ENCODE results near the gene POLR2H. TPM values are rescaled to one million over a fixed set of nuclear protein-coding genes. Genes with fewer than 3 reads are reported as not detected.

POLR2H gene
- total RNA-seq, 1 experiment from 2014 or later = 133 TPM

DNA sequence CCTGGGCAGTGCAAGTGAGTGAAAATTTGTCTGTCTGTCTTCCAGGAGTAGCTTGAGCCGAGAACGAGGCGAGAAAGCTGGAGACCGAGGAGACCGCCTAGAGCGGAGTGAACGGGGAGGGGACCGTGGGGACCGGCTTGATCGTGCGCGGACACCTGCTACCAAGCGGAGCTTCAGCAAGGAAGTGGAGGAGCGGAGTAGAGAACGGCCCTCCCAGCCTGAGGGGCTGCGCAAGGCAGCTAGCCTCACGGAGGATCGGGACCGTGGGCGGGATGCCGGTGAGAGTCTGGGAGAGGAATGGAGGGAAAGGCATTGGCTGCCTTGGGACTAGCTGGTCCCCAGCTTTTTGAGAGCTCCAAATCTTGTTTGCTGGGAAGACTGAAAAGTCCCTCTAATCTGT lies 34.3 kb upstream of the POLR2H start:
- ATAC-seq = no peak
- CTCF ChIA-PET = interaction anchor here (1.3 kb wide), 1 partner anchor 44 kb away, joined by 5 read pairs; no protein-coding TSS in a partner anchor
- Mint-ChIP-seq H3K27me3 (ENCODE audit: low read depth) (no peaks in the 10 kb centered on the region), H3K4me1 (no peaks in the 10 kb centered on the region), H3K36me3 (peaks cover 96% of the 10 kb centered on the region), H3K27ac (no peak overlapping the region), H3K9me3 (no peaks in the 10 kb centered on the region), H3K4me3 (no peak overlapping the region)
- DNase-seq (ENCODE audit: low spot score) = no peak
- POLR2A ChIA-PET = no interaction called here
- TF ChIP-seq, protein P1, sequence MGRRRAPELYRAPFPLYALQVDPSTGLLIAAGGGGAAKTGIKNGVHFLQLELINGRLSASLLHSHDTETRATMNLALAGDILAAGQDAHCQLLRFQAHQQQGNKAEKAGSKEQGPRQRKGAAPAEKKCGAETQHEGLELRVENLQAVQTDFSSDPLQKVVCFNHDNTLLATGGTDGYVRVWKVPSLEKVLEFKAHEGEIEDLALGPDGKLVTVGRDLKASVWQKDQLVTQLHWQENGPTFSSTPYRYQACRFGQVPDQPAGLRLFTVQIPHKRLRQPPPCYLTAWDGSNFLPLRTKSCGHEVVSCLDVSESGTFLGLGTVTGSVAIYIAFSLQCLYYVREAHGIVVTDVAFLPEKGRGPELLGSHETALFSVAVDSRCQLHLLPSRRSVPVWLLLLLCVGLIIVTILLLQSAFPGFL (CRISPR knock-in tag; IDR thresholded peaks at IDR 0.05; ENCODE audit: borderline replicate concordance) = no peak
- no peak for TF ChIP-seq JAZF1 (CRISPR knock-in tag; IDR thresholded peaks at IDR 0.05)
- no peak for TF ChIP-seq NR3C1 (CRISPR knock-in tag; conservative IDR thresholded peaks at IDR 0.05; ENCODE audit: low read depth)
- TF ChIP-seq ERG (CRISPR knock-in tag; IDR thresholded peaks at IDR 0.05) = no peak
- no peak for TF ChIP-seq NR1H2 (CRISPR knock-in tag; IDR thresholded peaks at IDR 0.05)
- TF ChIP-seq CTCF (IDR thresholded peaks at IDR 0.05) = no peak
- TF ChIP-seq, protein P2, sequence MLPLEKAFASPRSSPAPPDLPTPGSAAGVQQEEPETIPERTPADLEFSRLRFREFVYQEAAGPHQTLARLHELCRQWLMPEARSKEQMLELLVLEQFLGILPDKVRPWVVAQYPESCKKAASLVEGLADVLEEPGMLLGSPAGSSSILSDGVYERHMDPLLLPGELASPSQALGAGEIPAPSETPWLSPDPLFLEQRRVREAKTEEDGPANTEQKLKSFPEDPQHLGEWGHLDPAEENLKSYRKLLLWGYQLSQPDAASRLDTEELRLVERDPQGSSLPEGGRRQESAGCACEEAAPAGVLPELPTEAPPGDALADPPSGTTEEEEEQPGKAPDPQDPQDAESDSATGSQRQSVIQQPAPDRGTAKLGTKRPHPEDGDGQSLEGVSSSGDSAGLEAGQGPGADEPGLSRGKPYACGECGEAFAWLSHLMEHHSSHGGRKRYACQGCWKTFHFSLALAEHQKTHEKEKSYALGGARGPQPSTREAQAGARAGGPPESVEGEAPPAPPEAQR (CRISPR knock-in tag; IDR thresholded peaks at IDR 0.05) = no peak
- no peak for TF ChIP-seq ZNF317 (CRISPR knock-in tag; IDR thresholded peaks at IDR 0.05; ENCODE audit: borderline replicate concordance, low read depth)
- TF ChIP-seq CDX4 (CRISPR knock-in tag; IDR thresholded peaks at IDR 0.05; ENCODE audit: borderline replicate concordance) = no peak
- TF ChIP-seq GABPB1 (CRISPR knock-in tag; IDR thresholded peaks at IDR 0.05) = no peak
- TF ChIP-seq ATF2 (CRISPR knock-in tag; IDR thresholded peaks at IDR 0.05; ENCODE audit: borderline replicate concordance, low read depth) = no peak
- no peak for TF ChIP-seq NFE2L1 (CRISPR knock-in tag; IDR thresholded peaks at IDR 0.05)
- no peak for TF ChIP-seq IRF2 (CRISPR knock-in tag; IDR thresholded peaks at IDR 0.05; ENCODE audit: borderline replicate concordance, low read depth)
- TF ChIP-seq ELF4 (CRISPR knock-in tag; IDR thresholded peaks at IDR 0.05; ENCODE audit: low read depth) = no peak
- TF ChIP-seq MAX (CRISPR knock-in tag; IDR thresholded peaks at IDR 0.05) = no peak
- no peak for TF ChIP-seq FOXK1 (CRISPR knock-in tag; IDR thresholded peaks at IDR 0.05)

DNA sequence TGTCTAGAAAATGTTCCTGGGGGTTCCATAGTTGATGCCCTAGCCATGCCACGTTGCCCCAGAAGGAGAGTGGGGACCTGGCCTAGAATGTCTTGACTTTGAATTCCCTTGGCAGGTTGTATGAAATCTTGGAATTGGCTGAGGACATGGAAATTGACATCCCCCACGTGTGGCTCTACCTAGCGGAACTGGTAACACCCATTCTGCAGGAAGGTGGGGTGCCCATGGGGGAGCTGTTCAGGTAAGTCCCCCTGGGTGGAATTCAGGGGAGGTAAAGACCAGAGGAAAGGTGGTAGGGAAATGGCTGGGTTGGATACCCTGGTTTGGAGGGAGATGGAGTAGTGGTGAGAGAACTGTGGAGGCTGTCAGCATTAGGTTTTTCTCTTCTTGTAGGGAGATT lies 33.0 kb upstream of the POLR2H start:
- CTCF ChIA-PET = no interaction called here
- peaks cover 96% of the 10 kb centered on the region for H3K36me3 Mint-ChIP-seq
- H3K4me3 Mint-ChIP-seq = no peak overlapping the region
- no peak for ATAC-seq
- POLR2A ChIA-PET = no interaction called here
- no peaks in the 10 kb centered on the region for H3K4me1 Mint-ChIP-seq
- H3K9me3 Mint-ChIP-seq = no peaks in the 10 kb centered on the region
- no peak for DNase-seq (ENCODE audit: low spot score)
- no peak overlapping the region for H3K27ac Mint-ChIP-seq
- H3K27me3 Mint-ChIP-seq (ENCODE audit: low read depth) = no peaks in the 10 kb centered on the region
- TF ChIP-seq ZNF671 (CRISPR knock-in tag; IDR thresholded peaks at IDR 0.05) (no peak), E2F5 (CRISPR knock-in tag; IDR thresholded peaks at IDR 0.05) (no peak), ERG (CRISPR knock-in tag; IDR thresholded peaks at IDR 0.05) (no peak), CDX4 (CRISPR knock-in tag; IDR thresholded peaks at IDR 0.05; ENCODE audit: borderline replicate concordance) (no peak), ZBTB21 (CRISPR knock-in tag; IDR thresholded peaks at IDR 0.05; ENCODE audit: borderline replicate concordance) (no peak), NR3C1 (CRISPR knock-in tag; conservative IDR thresholded peaks at IDR 0.05; ENCODE audit: low read depth) (no peak), JUN (CRISPR knock-in tag; IDR thresholded peaks at IDR 0.05) (no peak), CREB1 (CRISPR knock-in tag; IDR thresholded peaks at IDR 0.05) (no peak)
- TF ChIP-seq, protein P3, sequence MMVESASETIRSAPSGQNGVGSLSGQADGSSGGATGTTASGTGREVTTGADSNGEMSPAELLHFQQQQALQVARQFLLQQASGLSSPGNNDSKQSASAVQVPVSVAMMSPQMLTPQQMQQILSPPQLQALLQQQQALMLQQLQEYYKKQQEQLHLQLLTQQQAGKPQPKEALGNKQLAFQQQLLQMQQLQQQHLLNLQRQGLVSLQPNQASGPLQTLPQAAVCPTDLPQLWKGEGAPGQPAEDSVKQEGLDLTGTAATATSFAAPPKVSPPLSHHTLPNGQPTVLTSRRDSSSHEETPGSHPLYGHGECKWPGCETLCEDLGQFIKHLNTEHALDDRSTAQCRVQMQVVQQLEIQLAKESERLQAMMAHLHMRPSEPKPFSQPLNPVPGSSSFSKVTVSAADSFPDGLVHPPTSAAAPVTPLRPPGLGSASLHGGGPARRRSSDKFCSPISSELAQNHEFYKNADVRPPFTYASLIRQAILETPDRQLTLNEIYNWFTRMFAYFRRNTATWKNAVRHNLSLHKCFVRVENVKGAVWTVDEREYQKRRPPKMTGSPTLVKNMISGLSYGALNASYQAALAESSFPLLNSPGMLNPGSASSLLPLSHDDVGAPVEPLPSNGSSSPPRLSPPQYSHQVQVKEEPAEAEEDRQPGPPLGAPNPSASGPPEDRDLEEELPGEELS (CRISPR knock-in tag; IDR thresholded peaks at IDR 0.05) = no peak

All from WTC11 (cell line).